HFFc6 (cell line): ENCODE results near the gene SGCB. TPM values are rescaled to one million over a fixed set of nuclear protein-coding genes. Genes with fewer than 3 reads are reported as not detected.

Source experiments
- DNase-seq: peaks from one replicate; pipeline ENCODE4 v3.0.0-alpha.2; 2018
- H3K27ac Mint-ChIP-seq: 2 replicates; pipeline ENCODE4 v1.8.0; 2020; ENCODE audit warnings: mild to moderate bottlenecking, mixed read lengths
- H3K27me3 Mint-ChIP-seq: 2 replicates; pipeline ENCODE4 v1.8.0; 2021; ENCODE audit warnings: mild to moderate bottlenecking, moderate library complexity, mixed read lengths; ENCODE audit not compliant: insufficient read depth
- H3K36me3 Mint-ChIP-seq: 2 replicates; pipeline ENCODE4 v1.8.0; 2021; ENCODE audit warnings: low read depth, mixed read lengths
- H3K4me1 Mint-ChIP-seq: 2 replicates; pipeline ENCODE4 v1.8.0; 2020; ENCODE audit warnings: low read depth, mixed read lengths
- H3K4me3 Mint-ChIP-seq: 2 replicates; pipeline ENCODE4 v1.8.0; 2020; ENCODE audit warnings: mild to moderate bottlenecking, moderate library complexity, mixed read lengths
- H3K9me3 Mint-ChIP-seq: 2 replicates; pipeline ENCODE4 v1.8.0; 2020; ENCODE audit warnings: mild to moderate bottlenecking, mixed read lengths
- total RNA-seq, 6 experiments: library from RNA; stranded (reverse); fragmentation: NEBNext Ultra II Directional; extraction: Animal tissue kit (Norgen Biotek cat#: 25700); gene quantifications; 2 replicates in 1 of 6; 3 replicates in 5 of 6; pipeline ENCODE4 v1.2.3, GENCODE V29; 2021
- TF ChIP-seq, protein P1 (sequence below): fragments of 200-600 bp; sonication (generic); IDR thresholded peaks from 2 replicates; pipeline ENCODE4 v1.5.0; 2021; ENCODE audit warnings: antibody characterized with exemption, mild to moderate bottlenecking

SGCB gene
- total RNA-seq, 6 experiments from 2014 or later = 93.0 to 117 (median 110) TPM

DNA sequence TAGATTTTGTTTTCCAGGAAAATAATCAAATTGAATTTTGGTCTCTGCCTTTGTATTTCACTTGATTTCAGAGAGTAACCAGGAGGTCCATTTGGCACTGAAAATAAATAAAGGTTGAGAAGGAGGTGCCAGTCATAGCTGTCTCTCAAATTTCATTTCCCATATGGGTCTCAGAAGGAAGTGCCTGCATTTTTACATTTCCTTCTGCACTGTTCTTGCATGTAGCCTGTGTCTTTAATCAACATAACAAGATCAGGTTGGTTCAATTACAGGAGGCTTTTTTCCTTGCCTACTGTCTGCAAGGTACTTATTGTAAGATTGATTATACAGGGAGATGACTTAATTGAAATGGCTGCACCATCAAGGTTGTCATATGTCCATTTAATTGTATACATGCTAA, 33.7 kb downstream of the SGCB start:
- H3K9me3 Mint-ChIP-seq = no peaks in the 10 kb centered on the region
- peaks cover 2% of the 10 kb centered on the region; the same call in 1 of the 2 replicates for H3K27me3 Mint-ChIP-seq
- TF ChIP-seq, protein P1, sequence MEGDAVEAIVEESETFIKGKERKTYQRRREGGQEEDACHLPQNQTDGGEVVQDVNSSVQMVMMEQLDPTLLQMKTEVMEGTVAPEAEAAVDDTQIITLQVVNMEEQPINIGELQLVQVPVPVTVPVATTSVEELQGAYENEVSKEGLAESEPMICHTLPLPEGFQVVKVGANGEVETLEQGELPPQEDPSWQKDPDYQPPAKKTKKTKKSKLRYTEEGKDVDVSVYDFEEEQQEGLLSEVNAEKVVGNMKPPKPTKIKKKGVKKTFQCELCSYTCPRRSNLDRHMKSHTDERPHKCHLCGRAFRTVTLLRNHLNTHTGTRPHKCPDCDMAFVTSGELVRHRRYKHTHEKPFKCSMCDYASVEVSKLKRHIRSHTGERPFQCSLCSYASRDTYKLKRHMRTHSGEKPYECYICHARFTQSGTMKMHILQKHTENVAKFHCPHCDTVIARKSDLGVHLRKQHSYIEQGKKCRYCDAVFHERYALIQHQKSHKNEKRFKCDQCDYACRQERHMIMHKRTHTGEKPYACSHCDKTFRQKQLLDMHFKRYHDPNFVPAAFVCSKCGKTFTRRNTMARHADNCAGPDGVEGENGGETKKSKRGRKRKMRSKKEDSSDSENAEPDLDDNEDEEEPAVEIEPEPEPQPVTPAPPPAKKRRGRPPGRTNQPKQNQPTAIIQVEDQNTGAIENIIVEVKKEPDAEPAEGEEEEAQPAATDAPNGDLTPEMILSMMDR = no peak
- H3K36me3 Mint-ChIP-seq = no peaks in the 10 kb centered on the region; the same call in 1 of the 2 replicates
- no peak for DNase-seq
- no peak overlapping the region for H3K27ac Mint-ChIP-seq
- H3K4me3 Mint-ChIP-seq = no peak overlapping the region
- H3K4me1 Mint-ChIP-seq = no peaks in the 10 kb centered on the region; the same call in 1 of the 2 replicates

DNA sequence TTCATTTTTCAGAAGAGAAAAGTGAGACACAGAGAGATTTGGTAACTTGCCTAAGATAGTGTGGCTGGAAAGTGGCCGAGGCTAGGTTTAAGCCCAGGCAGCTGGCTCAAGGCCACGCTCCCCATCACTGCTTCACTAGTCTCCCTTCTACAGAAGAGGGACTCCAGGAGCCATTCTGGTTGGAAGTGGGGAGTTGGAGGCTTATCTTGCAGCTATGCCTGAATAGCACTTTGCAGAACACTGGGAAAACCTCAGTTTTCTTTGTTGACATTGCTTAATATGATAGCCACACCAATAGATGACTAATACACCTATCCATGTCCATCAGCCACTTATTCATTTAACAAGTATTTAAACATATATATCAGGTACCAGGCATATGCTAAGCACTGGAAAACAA, 36.5 kb downstream of the SGCB start:
- Mint-ChIP-seq H3K4me3 (no peak overlapping the region), H3K27ac (no peak overlapping the region), H3K4me1 (no peaks in the 10 kb centered on the region; the same call in 1 of the 2 replicates), H3K27me3 (peaks cover 2% of the 10 kb centered on the region; the same call in 1 of the 2 replicates), H3K9me3 (no peaks in the 10 kb centered on the region), H3K36me3 (no peaks in the 10 kb centered on the region)
- TF ChIP-seq, protein P1 = no peak
- no peak for DNase-seq

DNA sequence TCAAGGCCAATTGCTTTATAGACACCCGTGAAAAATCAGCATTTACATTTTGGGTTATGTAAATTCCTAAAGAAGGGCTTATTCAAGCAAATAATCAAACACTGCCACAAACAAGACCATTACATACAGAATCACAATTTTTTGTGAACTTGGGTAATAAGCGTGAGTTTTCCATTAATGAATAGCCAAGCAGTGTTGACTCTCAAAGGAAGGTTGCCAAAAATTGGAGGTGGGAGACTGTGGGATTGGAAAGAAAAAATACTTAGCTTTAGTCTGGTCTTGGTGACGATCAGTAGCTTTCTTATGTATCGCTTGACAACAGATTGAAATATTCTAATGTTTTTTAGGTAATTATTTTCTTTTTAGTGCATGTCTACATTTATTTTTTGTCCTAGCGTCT, 38.8 kb downstream of the SGCB start:
- Mint-ChIP-seq H3K4me3 (no peak overlapping the region), H3K27me3 (peaks cover 2% of the 10 kb centered on the region; the same call in 1 of the 2 replicates), H3K4me1 (no peaks in the 10 kb centered on the region; the same call in 1 of the 2 replicates), H3K27ac (no peak overlapping the region), H3K9me3 (no peaks in the 10 kb centered on the region), H3K36me3 (no peaks in the 10 kb centered on the region)
- TF ChIP-seq, protein P1 = no peak
- no peak for DNase-seq

DNA sequence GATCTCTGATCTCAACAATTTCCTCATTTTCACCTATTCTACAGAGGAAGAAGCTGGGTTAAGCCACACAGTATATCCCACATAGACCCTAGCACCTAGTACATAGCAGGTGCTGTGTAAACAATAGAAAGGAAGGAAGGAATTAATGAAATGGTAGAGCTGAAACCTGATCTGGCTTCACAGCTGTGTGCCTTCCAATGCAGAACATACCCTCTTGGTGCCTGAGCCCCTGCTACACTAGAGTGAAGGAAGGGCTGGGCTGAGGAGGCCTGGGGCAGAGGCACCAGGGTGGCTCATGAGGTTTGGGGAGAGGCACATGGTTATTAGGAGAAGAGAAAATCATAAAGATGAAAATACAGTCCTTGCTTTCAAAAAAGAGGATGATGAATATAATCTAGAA, 39.3 kb downstream of the SGCB start:
- H3K4me1 Mint-ChIP-seq = no peaks in the 10 kb centered on the region; the same call in 1 of the 2 replicates
- no peak overlapping the region for H3K27ac Mint-ChIP-seq

DNA sequence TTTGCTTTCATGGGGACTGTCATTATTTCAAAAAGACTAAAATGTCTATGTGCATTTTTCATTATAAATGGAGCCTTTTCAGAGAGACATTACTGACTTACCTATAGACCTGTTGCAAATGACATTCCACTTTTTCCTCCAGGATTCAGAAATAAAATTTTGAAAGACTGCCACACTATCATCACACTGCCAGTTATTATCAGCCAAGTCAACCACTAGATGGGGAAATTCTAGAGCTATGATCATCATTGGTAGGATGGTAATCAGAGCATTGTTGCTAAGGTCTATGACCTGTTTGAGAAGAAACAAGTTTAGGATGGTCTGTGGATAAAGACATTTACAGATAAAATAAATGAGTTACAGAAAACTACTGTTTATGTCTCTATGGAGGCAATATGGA, 40.5 kb downstream of the SGCB start:
- no peak overlapping the region for H3K27ac Mint-ChIP-seq
- H3K27me3 Mint-ChIP-seq = peaks cover 2% of the 10 kb centered on the region; the same call in 1 of the 2 replicates
- H3K36me3 Mint-ChIP-seq = no peaks in the 10 kb centered on the region

More for the DNA sequence above, 39.3 kb downstream of the SGCB start:
- H3K9me3 Mint-ChIP-seq = no peaks in the 10 kb centered on the region
- TF ChIP-seq, protein P1 = no peak
- no peak for DNase-seq
- no peaks in the 10 kb centered on the region for H3K36me3 Mint-ChIP-seq
- H3K27me3 Mint-ChIP-seq = peaks cover 2% of the 10 kb centered on the region; the same call in 1 of the 2 replicates
- H3K4me3 Mint-ChIP-seq = no peak overlapping the region

More for the DNA sequence above, 40.5 kb downstream of the SGCB start:
- Mint-ChIP-seq H3K9me3 (no peaks in the 10 kb centered on the region), H3K4me3 (no peak overlapping the region), H3K4me1 (no peaks in the 10 kb centered on the region; the same call in 1 of the 2 replicates)
- TF ChIP-seq, protein P1 = peak; percentile 34; the same call in 1 of the 2 replicates
- DNase-seq = no peak
